Dedifferentiated amniotic fluid mesenchymal stem cell (primary cell): ENCODE results near the gene SUGCT.
A peak's percentile ranks its signal among the peaks of the same experiment; 100 is the strongest.

Experiments used
- DNase-seq: peaks from one replicate; pipeline ENCODE4 v3.0.0-alpha.2; 2016; ENCODE audit errors: extremely low spot score

The SUGCT gene

DNA sequence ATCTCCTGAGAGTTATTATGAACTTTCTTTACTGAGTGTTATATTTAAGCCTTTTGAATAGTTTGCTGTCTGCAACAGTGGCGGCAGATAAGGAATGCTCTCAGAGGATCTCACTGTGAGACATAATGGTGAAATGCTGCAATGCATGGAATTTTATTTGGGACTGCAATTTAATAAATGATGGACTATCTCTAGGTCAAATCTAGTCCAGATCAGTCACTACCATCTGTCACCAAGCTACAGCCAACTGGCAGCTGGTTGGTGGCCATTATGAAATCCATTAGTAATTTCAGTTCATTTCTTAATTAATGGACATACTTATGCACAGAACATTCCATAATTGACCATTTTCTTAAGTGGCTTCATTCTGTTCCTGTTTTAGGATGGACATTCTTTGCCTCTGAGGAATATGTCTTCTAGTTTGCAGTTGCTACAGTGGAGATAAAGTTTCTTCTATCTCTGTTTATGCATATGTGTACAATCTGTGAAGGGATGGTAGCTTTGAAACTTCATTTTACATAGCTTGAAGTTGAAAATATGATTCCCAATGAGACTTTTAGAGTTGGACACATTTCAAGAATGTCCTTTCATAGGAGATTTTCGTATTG lies 586.6 kb downstream of the SUGCT start:
- DNase-seq, result no peak

DNA sequence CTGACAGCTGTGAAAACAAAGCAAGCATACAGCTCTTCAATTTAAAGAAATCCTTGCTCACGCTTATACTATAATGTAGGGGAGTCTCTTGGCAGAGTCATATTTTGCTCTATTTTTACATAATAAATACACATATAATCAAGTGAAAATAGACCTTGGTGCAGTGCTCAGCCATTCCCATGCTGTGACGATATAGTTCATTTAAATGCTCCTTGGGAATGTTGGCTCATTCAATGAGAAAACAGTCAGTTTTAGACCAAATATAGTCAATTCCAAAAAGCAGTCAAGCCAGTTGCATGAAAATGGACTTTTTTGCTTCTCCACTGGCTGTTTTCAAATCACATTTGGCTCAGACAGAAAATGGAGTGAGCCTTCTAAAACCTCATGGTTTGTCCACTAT lies 587.4 kb downstream of the SUGCT start:
- no peak for DNase-seq

DNA sequence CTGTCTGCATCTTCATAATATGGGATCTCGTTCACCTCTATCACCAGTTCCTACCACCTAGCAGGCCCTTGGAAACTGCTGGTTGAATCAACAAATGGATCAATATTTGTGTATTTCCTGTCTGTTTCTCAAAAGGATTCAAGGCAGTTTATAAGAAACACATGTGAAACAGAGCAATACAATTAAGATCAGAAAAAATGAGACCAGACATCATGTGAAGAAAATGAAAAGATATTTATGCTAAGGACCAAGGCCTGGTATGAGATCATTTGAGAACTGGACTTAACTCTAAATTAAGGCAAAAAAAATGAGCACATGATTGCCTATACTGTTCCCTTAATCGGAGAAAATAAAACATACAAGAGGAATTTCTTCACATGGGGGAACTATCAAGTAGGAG lies 589.0 kb downstream of the SUGCT start:
- DNase-seq, result no peak

DNA sequence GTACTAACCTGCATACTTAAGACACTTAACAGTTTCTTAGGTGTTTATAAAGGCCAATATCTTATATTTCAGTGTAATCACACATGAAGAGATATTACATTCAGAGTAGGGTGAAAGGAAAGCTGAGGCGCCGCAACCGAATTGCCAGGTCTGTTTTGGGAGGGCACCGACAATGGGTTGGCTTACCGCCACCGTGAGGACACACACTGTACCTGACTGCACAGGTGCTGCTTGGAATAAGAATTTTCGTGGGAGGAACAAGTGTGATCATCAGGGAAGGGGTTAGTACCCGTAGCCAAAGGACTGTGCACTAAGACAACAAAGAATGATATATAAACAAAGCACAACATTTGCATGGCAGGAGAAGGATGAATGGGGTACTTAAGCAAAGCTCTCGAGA lies 591.8 kb downstream of the SUGCT start:
- no peak for DNase-seq

DNA sequence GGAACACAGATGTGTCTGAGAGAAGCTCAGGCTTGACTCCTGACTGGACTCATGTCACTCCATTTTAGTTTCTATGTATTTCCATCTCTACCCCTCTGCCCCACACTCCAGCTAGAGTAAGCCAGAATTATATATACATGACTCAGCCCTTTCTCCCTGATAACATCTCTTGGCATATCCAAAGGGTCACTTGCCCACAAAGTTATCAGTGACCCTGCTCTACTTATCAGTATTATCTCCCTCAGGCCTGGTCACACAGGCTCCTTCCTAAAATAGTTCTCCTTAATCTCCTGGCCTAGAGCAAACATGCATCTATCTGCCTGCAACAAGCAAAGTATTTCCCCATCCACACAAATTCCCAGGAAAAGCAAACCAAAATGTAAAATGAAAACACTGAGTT lies 598.3 kb downstream of the SUGCT start:
- DNase-seq, result no peak

DNA sequence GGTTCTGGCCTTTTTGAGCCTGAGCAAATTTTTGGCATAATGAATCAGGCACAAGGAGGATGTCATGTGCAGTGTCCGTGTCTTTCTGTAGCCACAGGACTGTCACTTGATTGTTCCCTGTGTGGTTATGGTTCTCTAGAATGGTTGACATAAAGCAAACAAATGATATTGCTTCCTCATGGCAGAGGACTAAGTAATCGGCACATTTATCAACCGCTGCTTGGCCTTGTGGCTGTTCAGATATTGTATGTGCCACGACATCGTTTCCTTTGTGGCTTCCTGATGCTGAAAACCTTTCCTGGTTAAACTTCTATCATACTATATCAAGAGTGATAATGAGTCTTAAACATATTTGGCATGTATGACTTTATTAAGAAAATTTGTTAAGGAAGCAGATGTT lies 598.8 kb downstream of the SUGCT start:
- DNase-seq, result no peak

DNA sequence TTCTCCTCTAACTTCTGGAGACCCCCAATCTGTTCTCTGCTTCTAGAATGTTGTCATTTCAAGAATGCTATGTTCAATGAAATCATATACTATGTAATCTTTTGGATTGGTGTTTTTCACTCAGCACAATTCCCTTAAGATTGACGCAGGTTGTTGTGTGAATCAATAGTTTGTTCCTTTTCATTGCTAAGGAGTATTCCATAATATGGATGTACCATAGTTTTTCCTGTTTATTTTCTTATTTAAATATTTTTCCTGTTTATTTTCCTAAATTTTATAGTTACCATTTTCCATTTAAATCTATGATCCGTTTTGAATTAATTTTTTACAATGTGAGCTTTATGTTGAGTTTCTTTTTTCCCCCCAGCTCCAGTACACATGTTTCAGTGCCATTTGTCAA lies 604.5 kb downstream of the SUGCT start:
- DNase-seq, result no peak

DNA sequence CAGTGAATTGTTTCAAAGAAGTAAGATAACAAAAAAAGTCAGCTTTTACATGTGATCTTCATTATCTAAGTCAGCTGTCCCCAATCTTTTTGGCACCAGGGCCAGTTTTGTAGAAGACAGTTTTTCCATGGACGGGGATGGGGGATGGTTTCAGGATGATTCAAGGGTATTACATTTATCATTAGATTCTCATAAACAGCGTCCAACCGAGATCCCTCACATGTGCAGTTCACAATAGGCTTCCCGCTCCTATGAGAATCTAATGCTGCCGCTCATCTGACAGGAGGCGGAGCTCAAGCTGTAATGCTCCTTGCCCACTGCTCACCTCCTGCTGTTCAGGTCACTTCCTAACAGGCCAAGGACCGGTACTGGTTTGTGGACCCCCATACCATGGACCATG lies 607.5 kb downstream of the SUGCT start:
- no peak for DNase-seq

DNA sequence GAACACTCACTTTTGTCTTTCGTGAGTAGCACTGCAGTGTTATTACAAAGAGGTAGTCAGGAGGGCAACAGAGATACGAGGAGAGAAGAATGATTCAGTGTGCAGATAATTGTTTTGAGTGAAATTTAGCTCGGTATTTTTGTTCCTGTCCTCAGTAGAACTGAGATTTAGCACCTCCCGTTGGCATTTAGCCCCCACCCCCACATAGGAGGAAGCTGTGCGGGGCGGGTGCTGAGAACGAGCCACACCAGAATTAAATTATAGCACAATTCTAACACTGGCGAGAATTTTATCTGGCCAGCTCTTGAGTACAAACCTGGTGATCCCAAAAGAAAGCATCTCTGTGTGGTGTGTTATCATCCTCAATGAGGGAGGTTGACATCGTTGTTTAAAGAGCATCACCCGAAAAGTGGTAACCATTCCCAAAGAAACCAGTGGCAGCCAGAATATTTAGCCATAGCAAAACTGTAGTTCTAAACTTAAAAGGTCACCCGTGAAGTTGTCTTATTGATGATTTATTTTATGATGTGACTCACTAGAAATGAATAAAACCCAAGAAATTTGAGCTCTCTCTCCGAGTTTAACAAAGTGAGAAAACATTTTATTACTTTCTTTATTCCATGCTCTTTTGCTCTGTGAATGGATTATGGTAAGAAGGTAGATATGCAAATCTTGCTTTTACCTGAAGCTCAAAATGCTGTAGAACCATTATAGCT lies 612.2 kb downstream of the SUGCT start:
- DNase-seq, result no peak

DNA sequence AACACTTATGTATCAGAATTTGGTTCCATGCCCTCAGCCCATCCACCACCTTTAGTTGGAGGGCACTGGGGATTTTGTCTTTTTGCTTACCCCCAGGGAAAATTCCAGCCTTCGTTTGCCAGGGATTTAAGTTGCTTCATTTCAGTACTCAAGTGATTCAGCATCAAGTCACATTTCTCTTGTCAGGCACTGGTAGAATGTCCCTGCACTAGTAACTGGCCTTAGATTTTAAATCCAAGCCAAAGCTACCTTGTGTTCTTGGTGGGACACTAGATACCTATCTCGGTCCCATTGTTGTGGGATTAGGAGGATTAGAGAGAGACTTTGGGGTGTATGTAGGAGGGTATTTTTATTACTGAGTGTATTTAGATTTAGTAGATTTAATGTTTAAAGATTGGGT lies 613.1 kb downstream of the SUGCT start:
- no peak for DNase-seq

DNA sequence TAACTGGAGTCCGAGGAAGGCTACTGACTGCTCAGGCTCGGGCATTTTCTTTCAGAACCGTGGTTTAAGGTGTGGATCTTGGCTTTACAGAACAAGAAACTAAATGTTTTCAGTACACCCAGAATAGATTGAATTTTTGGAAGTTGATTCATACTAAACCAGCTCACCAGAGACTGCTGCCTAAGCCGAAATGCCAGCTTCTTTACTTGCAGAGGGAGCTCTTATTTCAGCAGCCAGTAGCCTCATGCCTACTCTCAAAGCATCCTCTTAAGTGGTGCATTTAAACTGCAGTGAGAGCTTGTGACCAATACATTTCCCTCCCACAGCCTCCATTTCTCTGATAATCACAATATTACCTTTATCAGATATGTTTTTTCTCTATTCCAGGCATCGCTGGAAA lies 615.1 kb downstream of the SUGCT start:
- DNase-seq, result peak; percentile 73

DNA sequence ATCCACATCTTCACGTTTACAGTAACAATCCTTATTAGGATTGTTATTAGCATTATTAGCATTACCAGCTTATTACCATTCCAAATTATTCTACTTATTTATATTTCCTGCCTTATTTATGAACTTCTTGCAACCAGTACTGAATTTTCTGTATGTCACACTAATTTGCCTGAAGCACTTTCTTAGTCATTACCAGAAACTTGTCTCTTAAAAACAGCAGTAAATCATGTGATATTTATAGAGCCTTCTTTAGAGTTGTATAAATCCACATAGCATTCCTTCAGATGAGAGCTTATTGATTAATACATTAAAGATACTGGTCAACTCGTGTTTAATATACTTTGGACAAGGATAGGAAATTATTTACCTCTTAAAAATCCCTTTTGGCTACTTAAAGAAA lies 618.6 kb downstream of the SUGCT start:
- no peak for DNase-seq

DNA sequence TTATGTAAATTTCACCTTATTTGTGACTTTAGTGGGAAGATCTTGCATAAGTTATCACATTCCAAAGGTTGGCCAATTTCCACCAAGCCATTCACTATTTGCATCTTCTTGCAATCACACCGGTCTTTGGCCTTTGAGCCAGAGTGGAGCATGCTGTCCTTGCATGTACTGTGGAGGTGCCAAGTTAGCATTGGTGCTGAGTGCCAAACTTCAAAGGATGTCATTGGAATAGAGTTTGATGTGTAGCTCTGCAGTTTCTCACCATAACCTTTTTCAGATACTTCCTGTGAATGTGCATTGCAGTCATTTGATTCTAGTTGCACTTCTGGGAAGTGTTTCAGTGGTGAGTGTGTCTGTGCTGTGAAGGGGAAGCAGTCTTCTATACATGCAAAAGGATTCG lies 620.6 kb downstream of the SUGCT start:
- no peak for DNase-seq

DNA sequence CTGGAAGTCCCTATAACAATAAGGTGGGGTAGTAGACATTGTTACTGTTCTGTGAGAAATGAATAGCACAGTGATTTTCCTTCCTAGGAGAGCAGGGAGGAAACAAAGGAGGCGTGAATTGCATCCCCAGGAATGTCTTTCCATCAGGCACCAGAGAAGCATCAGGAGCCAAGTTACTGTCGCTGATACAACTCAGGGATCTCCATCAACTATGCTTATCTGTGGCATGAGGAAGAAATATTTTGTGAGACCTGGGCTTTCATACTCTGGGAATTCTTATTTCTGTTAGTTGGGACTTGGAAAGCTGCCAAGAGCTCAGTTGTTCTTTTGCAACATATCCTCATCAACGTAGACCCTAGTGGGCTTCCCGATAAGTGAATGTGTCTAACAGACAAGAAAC lies 622.3 kb downstream of the SUGCT start:
- no peak for DNase-seq

DNA sequence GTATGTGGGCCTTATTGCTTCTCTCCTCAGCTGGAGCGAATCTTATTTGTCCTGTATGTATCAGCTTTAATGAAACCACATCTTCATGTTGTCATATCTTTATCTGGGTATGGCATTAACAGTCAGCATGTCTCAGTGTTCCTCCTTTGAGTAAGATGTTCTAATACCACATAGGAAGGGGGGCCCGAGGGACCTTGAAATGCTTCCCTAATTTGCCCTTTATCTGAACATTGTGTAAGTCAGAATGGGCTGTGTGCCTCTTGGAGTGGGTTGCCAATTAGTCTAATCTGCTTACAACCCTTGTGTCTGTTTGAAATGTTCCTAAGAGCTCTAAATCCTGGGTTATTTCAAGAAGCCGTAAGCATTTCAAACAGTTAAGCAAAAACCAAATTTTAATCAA lies 623.8 kb downstream of the SUGCT start:
- no peak for DNase-seq

DNA sequence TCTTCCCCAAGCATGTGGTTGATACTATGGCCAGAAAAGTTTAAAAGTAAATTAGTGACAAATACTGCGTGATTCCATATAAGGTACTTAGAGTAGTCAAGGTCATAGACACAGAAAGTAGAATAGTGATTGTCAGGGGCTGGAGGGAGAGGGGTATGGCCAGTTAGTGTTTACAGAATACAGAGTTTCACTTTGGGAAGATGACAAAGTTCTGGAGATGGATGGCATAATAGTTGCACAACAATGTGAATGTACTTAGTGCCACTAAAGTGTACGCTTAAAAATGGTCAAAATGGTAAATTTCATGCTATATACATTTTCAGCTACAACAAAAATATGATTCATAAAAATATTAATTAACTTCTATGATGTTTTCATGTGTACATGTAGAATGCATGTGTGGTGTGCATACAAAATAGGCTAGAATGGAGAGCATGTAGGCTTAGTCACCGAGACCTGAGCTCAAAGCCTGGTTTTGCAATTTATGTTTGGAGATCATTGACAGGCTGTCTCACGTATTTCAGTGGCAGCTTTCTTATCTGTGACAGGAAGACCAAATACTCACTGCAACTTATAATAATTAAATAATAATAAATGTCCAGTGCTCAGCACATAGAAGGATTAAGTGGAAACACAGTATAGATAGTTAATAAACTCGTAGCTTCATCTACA lies 625.6 kb downstream of the SUGCT start:
- no peak for DNase-seq

DNA sequence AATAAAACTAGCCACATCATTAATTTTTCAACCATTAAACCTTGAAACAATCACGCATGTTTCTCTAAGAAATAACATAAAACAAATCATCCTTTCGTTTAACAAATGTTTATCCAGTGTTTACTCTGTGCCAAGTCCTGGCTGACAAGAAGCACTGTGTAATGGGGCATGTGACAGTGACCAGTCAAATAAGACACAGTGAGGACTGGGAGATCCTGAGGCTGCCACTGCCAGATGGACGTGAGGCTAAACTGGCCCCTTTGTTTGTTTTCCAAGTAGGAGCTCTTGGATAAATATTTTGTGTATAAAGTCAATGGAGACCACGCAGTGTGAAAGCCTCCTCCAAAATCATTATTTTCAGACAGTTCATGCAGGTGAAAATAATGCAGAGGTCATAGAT lies 626.2 kb downstream of the SUGCT start:
- DNase-seq, result no peak

DNA sequence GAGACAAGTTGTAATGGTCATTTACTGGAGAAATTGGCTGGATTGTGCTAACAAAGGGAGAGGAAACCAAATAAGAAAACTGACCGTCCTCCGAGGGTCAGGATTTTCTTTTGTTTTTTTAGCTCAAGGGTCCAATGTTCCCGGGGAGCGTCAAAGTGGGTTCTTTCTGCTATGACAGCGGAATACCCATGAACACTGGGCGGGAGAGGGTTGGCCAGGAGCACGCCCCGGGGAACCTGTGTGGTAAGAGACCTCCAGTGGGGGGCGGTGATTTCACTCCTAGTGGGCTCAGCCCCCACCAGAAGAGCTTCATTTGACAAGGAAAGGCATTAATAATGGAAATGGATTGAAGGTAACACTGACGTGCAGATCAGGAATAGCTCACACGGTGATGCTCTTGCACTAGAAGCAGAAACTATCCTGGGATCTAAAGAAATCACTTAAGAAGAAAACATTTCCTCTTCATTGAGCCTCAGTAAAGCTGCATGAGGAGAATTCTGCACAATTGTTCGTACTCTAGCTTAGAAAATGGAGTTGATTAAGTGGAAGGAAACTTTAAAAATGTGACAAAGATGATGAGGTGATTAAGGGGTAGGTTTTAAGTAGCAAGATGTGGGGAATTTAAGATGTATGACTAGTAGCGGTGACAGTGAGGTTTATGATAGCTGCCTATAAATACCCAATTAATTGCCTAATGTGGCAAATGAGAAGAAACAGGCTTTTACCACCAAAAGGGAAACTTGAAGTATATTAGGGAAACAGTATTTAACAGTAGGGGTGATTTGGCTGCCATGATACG lies 627.2 kb downstream of the SUGCT start:
- no peak for DNase-seq

DNA sequence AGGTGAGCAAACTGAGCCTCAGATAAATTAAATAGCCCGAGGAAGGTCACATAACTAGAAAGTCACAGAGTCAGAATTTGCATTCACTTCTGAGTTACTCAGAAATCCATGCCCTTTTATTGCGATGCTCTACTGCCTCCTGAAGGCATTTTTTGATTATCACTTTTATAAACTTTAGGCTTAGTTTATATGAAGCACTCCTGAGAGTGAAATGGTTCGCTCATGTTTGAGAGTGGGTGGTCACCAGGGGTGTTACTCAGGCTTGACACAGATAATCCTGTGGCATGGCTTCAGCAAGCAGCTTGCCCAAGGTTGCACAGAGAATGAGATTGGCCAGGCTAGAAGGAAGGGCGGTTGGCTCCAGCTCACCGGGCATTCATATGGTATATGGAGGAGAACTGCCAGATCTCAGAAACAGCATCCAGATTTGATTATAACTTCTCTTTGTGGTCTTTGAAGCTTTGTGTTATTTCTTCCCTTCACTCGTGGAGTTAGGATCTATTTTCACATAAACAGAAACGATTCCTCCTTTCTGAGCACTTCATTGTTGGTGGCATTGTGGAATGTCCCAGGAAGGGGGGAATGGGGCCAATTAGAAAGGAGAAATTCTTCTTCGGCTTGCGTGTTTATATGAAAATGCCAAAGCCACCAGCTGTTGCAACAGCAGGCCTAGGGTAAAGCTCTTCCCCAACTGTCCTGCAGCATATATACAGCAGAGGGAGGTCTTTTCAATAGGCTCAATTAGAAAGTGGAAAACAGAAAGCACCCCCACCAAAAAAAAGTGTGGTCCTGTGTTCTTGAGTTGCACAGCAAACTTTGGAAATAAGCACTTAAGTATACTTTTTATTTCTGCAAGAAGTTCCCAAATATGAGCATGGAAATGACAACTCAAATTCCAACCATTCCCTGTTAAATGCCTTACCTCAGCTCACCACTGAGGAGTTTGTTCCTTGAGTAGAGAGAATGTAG lies 628.8 kb downstream of the SUGCT start:
- peak; percentile 90 for DNase-seq

DNA sequence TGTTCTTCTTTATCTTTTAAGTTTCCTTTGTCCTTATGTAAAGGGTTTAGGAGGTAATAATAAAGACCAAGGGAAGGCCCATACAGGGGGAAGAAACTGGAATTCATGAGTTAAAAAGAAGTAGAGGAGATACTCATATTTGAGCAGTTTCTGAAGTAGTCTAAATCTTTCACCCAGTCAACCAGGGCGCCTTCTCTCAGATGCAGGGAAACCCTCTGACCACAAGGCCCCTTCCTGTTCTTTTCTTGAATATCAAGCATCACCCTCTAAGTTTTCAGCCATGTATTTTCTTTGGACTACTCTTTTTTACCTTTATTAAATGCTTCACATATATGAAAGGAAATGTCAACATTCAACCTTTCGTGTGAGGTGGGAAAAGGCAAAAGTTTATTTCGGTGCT lies 630.8 kb downstream of the SUGCT start:
- no peak for DNase-seq

DNA sequence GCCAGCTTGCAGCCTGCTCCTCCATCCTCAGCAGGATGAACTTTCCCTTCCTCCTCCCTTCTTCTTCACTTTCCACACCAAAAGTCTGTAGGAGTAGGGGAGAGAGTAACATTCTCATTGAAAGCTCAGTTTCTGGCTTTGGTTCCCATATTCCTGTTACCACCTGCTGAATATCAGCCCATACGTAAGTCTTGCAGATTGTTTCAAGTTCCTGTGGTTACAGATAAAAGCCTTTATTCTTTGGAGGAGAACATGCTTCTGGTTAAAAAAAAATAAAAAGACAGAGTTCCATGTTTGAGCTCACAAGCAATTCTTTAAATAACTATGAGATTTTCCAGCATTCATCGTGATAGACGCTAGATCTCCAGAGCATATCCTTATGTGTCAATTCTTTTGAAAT lies 637.3 kb downstream of the SUGCT start:
- no peak for DNase-seq
